GM12873 (cell line): ENCODE results near the gene SLC45A1.

Source experiments
- TF ChIP-seq, protein P1 (sequence below): IDR thresholded peaks from 2 replicates; pipeline ENCODE4 v1.5.1; 2012; ENCODE audit warnings: low read depth, mild to moderate bottlenecking, moderate library complexity, low read length, control low read depth; ENCODE audit not compliant: insufficient read depth; ENCODE audit errors: missing control alignments

Gene SLC45A1

DNA sequence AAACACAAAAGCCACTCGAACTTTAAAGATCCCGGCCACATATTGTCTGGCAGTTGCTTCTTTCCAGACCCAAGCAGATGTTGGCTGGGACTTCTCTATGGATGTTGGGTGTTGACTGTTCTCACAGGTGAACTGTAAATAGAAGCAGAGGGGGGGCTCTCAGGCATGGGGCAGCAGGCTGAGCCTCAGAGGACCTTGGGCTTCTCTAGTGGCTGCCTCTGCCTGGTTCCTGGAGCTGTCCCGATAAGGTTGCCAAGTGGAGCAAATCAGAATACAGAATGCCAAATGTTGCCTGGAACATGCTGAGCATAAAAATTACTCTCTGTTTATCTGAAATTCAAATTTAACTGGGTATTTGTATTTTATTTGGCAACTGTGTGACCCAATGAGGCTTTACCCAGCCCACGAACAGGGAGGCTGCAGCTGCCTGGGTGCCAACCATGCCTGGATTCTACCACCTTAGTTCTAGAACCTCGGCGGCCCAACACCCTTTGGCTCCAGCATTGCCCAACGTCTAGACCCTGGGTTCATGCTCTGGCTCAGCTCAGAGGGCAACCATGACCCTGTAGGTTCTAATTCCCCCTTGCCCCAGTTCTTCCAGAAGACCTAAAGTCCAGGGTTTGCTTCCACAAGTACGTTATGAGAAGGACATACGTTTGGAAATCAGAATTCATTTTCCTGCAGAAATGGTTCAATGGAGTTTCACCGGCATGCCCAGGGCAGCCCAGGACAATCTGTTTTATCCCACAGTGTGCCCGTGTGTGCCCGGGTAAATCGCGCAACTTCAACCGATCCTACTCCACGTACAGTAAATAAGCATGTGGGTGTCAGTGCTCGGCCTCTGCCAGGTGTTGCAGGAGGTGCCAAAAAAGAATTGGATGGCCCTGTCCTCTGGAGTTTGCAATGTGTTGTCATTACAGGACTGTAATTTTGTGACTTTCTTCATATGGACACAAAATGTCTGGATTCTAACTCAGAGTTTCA, 5.4 kb upstream of the SLC45A1 start:
- TF ChIP-seq, protein P1, sequence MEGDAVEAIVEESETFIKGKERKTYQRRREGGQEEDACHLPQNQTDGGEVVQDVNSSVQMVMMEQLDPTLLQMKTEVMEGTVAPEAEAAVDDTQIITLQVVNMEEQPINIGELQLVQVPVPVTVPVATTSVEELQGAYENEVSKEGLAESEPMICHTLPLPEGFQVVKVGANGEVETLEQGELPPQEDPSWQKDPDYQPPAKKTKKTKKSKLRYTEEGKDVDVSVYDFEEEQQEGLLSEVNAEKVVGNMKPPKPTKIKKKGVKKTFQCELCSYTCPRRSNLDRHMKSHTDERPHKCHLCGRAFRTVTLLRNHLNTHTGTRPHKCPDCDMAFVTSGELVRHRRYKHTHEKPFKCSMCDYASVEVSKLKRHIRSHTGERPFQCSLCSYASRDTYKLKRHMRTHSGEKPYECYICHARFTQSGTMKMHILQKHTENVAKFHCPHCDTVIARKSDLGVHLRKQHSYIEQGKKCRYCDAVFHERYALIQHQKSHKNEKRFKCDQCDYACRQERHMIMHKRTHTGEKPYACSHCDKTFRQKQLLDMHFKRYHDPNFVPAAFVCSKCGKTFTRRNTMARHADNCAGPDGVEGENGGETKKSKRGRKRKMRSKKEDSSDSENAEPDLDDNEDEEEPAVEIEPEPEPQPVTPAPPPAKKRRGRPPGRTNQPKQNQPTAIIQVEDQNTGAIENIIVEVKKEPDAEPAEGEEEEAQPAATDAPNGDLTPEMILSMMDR = no peak

DNA sequence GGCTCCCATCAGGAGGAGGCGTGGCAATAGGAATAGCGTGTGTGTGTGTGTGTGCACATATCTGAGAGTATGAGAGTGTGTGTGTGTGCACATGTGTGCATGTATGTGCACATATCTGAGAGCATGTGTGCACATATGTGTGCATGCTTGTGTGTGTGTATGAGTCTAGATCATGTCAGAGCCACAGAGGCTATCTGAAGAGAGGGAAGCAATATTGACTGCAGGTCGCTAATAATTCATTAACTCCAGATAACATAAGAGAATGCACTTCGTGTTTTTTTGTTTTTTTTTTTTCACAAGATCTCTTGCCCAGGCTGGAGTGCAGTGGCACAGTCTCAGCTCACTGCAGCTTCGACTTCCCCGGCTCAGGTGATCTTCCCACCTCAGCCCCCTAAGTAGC, 4.7 kb upstream of the SLC45A1 start:
- TF ChIP-seq, protein P1 = no peak

DNA sequence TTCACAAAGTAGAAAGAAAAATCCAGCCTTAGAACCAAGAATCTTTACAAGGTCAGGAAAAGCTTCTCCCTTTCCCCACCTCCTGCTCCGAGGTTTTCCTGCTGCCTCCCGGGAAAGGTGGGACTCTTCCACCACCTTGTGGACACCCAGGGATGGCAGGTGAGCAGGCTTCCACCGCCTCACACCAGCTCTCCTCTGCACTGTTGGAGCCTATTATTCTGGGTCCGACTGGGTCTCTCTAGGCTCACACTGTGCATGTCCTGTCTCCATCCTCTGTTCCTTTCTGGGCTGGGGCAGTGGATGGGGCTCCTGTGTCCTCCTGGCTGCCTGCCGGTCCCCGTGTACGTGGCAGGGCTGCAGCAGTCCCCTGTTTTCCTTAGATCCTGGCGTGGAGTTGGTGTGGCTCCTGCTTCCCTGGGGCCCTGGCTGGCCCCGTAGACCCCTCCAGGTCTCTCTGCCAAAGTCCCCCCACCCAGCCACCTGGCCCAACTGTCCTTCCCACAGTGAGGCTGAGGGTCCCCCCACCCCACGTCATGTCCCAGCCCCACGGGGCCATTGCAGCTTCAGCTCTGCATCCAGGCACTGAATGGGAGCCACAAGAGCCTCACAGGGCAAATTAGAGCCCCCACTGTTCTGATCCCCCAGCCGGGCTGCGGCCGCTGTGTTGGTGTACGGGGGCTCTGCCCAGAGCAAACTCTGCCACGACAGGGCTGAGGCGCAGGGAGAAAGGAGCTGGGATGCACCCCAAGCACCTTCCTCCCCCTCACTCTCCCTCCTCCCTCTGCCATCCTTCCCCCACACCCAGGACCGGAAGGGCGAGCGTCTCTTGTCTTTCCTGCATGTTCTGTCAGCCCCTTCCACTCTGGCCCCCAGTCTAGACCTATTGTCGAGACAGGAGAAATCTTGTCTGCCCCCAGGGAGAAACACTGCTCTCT, 3.3 kb upstream of the SLC45A1 start:
- TF ChIP-seq, protein P1 = peak; percentile 90

DNA sequence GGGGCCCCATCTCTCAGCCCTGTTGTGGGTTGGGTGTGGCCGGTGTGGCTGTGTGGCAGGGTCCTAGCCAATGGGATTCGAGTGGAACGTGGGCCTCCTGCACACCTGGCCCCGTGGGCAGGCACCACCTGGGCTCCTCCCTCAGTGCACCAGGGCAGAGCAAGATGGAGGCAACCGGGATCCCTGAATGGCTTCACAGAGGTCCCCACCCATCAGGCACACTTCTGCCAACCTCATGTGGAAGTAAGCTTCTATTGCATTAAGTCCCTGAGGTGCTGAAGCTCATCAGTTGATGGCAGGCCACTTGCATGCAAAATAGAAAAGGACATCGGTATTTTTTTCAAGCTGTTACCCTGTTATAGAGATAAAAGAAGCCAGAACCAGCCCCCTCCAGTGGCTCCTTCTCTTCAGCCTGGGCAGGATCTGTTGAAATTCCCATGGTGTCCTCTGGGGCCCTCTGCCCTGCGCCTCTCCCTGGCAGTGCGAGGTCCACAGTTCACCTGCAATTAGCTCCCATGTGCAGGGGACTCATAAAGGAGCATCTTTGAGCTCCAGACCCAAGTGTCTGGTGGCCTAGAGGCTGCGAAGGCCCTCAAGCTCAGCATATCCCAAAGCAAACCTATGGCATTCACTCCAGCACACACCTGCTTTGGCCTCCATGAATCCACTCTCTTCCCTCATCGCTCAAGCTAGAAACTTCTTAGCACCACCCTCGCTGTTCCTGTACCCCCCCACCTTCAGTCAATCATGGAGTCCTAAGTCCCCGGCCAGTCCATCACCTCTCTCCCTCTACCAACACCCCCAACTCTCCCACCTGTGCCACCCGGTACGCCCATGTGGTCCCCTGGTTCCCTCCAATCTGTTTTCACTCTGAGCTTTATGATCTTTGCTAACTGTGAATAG, 2.1 kb upstream of the SLC45A1 start:
- TF ChIP-seq, protein P1 = peak; percentile 22

DNA sequence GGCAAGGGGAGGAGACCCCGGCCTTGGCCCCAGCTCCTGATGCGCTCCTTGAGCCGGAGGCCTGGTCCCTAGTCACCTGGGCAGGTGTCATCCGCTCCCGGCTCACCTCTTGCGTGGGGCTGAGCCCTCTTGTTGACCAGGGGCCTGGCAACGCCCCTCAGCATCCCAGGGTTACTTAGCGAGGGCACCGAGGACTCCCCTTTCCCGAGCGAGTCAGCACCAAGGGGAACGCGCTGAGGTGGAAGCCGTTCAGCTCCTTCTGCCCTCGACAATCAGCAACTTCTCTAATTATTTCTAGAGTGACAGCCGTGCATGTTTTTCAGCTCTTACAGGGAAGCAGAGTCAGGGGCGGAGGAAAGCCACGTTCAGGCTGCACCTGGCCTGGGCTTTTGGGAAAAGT, 522 bp downstream of the SLC45A1 start:
- TF ChIP-seq, protein P1 = no peak

DNA sequence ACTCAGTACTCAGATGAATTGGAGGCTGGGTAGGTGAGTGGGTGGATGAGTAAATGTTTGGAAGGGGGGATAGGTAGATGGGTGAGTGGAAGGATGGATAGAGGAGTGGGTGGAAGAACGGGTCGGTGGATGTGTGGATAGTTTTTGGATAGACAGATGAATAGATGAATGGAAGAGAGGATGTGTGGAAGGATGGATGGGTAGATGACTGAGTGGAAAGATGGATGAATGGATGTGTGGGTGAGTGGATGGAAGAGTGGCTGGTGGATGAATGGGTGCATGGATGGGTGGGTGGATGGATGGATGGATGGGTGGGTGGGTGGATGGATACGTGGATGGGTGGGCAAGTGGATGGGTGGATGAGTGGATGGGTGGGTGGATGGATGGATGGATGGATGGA, 3.7 kb downstream of the SLC45A1 start:
- TF ChIP-seq, protein P1 = no peak
